ENCODE data around the gene GPR171. TPM values are rescaled to one million over a fixed set of nuclear protein-coding genes. Genes with fewer than 3 reads are reported as not detected.

Gene GPR171
- total RNA-seq, 3 donors from 2014 or later: 1.3 to 1.5 (median 1.4) TPM

DNA sequence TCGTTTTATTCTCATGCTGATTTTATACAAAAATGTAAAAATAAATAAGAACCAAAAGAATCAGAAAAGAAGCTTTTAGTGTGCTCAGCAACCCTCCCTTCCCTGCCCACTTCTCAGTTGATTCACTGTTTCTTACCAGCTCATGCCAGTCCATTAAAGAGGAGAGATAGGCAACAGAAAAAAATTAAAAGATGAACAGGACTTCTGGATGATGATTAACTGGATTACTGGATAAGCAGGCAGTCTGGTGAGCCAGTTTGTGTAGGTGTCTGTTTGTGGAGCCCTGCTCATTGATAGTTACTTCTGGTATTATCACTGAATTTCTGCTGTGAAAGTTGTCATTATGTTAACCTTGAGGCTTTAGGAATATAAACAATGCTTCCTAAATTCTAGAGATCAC lies 15.1 kb upstream of the GPR171 start:
- no peaks in the 10 kb centered on the region for H3K9me3 ChIP-seq
- H3K4me3 ChIP-seq: no peak overlapping the region
- ATAC-seq (no peak), DNase-seq (no peak)
- intact Hi-C loops (cut with DNase I, micrococcal nuclease): no loop called here
- no peaks in the 10 kb centered on the region for H3K36me3 ChIP-seq (ENCODE audit: low read depth)
- H3K4me1 ChIP-seq (ENCODE audit: low read depth): no peaks in the 10 kb centered on the region
- TF ChIP-seq, protein P1, sequence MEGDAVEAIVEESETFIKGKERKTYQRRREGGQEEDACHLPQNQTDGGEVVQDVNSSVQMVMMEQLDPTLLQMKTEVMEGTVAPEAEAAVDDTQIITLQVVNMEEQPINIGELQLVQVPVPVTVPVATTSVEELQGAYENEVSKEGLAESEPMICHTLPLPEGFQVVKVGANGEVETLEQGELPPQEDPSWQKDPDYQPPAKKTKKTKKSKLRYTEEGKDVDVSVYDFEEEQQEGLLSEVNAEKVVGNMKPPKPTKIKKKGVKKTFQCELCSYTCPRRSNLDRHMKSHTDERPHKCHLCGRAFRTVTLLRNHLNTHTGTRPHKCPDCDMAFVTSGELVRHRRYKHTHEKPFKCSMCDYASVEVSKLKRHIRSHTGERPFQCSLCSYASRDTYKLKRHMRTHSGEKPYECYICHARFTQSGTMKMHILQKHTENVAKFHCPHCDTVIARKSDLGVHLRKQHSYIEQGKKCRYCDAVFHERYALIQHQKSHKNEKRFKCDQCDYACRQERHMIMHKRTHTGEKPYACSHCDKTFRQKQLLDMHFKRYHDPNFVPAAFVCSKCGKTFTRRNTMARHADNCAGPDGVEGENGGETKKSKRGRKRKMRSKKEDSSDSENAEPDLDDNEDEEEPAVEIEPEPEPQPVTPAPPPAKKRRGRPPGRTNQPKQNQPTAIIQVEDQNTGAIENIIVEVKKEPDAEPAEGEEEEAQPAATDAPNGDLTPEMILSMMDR (IDR thresholded peaks at IDR 0.05): no peak

DNA sequence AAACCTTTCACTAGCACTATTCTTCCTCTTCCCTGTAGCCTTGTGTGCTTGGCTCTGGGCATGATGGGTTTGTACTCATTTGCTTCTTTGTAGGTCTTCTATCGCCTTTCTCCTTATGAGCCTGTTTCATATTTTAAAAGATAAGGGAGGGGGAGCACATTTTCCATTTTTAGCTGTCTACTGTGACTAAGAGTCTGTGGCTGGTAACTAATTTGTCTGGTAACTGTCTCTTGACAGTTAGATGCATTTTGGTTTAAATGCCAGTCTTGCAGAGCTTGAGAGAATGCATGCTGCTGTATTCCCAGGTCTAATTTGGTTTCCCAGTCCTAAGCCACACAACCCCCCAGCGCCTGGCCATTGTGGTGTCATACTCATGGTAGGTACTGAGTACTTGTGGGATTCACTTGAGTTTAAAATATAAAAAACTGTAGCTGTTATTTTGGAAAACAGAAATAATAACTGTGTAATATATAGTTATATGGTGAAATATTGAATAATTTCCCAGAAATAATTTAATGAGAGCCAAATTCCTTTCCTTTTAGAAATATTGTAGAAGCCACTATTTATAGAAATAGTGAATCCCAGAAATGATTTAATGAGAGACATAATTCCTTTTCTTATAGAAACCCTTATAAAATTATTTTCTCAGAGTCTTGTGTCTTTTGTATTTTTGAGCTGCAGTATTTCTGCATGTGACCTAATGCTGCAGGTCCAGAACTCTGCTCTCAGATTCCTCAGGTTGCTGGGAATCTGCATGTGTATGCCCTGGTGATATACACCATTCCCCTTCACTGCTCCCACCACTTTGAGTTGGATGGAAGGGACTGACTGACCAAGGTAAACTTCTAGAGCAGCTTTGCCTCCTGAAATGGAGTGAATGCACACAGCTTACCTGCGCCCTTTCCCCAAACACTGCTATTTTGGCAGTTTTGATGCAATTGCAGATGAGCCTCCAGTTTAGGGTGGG lies 13.9 kb upstream of the GPR171 start:
- TF ChIP-seq, protein P1 (IDR thresholded peaks at IDR 0.05): no peak

DNA sequence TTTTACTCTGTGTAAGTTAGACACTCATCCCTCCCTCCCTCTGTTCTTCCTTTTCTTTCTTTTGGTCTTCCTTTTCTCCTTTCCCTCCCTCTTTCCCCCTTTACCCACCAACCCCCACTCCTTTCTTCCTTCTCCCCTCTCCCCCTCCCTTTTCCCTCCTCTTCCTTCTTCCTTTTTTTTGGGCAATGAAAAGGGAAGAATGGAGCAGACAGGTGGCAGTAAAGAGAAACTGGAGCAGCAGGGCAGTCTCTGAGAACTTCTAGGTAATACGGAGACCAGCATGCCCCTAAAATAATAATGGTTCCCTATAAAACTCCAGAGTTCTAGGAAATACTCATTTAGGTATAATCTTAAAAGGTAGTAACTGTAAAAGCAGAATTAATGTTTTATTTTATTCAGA lies 11.4 kb upstream of the GPR171 start:
- intact Hi-C loops (cut with DNase I, micrococcal nuclease): no loop called here
- H3K4me3 ChIP-seq: no peak overlapping the region
- TF ChIP-seq, protein P1 (IDR thresholded peaks at IDR 0.05): no peak
- H3K4me1 ChIP-seq (ENCODE audit: low read depth): no peaks in the 10 kb centered on the region
- no peaks in the 10 kb centered on the region for H3K36me3 ChIP-seq (ENCODE audit: low read depth)
- ATAC-seq (no peak), DNase-seq (no peak)
- H3K9me3 ChIP-seq: no peaks in the 10 kb centered on the region

More for the DNA sequence above, 13.9 kb upstream of the GPR171 start:
- Histone ChIP-seq H3K36me3 (ENCODE audit: low read depth) (no peaks in the 10 kb centered on the region), H3K4me3 (no peak overlapping the region), H3K9me3 (no peaks in the 10 kb centered on the region), H3K4me1 (ENCODE audit: low read depth) (no peaks in the 10 kb centered on the region)
- DNase-seq: no peak
- ATAC-seq: no peak
- intact Hi-C loops (cut with DNase I, micrococcal nuclease): no loop called here

DNA sequence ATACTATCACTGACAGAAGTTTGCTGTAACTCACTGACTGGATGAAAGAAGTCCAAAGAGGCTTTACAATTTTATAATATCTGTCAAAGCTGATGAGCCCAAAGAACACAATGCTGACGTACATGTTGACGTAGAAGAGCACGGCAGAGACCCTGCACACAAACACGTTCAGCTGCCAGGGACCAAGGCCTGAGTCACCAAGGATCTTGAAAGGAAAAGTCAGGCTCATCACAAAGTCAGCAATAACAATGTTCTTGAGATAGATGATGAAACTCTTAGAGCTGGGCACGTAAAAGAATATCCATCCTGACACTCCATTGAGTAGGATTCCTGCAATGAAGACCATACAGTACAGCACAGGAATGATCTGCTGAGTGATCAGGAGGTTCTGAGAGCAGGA lies 10.9 kb upstream of the GPR171 start:
- DNase-seq: no peak
- ATAC-seq: no peak
- TF ChIP-seq, protein P1 (IDR thresholded peaks at IDR 0.05): no peak
- no peaks in the 10 kb centered on the region for H3K4me1 ChIP-seq (ENCODE audit: low read depth)
- intact Hi-C loops (cut with DNase I, micrococcal nuclease): no loop called here
- no peak overlapping the region for H3K4me3 ChIP-seq
- no peaks in the 10 kb centered on the region for H3K36me3 ChIP-seq (ENCODE audit: low read depth)
- no peaks in the 10 kb centered on the region for H3K9me3 ChIP-seq

DNA sequence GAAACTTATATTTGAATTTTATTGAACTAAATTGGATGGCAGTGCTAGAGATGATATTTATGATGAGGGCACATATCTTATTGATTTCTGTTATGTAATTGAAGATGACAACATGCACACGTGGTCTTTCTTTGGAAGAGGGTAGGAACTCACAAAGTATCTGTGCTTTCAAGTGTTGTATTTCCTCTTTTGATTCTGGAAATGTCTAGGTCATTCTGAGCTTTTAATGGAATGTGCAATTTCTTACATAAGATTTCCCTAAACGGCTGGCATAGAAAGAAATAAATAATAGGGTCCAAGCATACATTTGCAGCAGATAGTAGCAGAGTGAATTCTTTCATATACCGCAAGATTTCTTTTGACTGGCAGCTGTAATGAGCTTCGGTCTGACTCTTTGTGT lies 10.1 kb upstream of the GPR171 start:
- Histone ChIP-seq H3K4me1 (ENCODE audit: low read depth) (no peaks in the 10 kb centered on the region), H3K36me3 (ENCODE audit: low read depth) (no peaks in the 10 kb centered on the region), H3K9me3 (no peaks in the 10 kb centered on the region), H3K4me3 (no peak overlapping the region)
- no peak for ATAC-seq
- no peak for DNase-seq
- intact Hi-C loops (cut with DNase I, micrococcal nuclease): no loop called here
- TF ChIP-seq, protein P1 (IDR thresholded peaks at IDR 0.05): no peak

Data from mucosa of descending colon (tissue), 3 donors.